Measurements from ENCODE around the gene GCK. TPM values are rescaled to one million over a fixed set of nuclear protein-coding genes. Genes with fewer than 3 reads are reported as not detected.

Gene GCK
- total and polyA plus RNA-seq, 2 donors (not counting 1 experiment from before 2014, with no cell fraction given), result 0.22 to 0.24 TPM

- H3K79me2 ChIP-seq (ENCODE audit: control insufficient read depth, insufficient read depth, low read length), result peaks cover 9% of the 10 kb centered on the region
- no peak overlapping the region for H2AFZ ChIP-seq (ENCODE audit: insufficient read depth, low read depth, low read length, poor library complexity, severe bottlenecking)
- no peaks in the 10 kb centered on the region for H3K9me3 Mint-ChIP-seq (ENCODE audit: insufficient read depth)
- DNase-seq (no peak), ATAC-seq (ENCODE audit: low read depth) (no peak)
- H3K4me1 ChIP-seq (ENCODE audit: control insufficient read depth in 2 of 2, insufficient read depth in 2 of 2, low read length in 2 of 2), result peaks cover 40 to 68% of the 10 kb centered on the region in 2 donors
- peaks cover 0 to 3% (median 0%) of the 10 kb centered on the region in 3 donors for H3K9me3 ChIP-seq (ENCODE audit: control extremely low read depth in 1 of 3, control insufficient read depth in 2 of 3, insufficient read depth in 1 of 3, low read length in 2 of 3)
- no peak for TF ChIP-seq EZH2 (IDR thresholded peaks at IDR 0.05; ENCODE audit: borderline replicate concordance, insufficient read depth, low read depth, low read length, poor library complexity, severe bottlenecking)
- no peak for TF ChIP-seq CTCF (IDR thresholded peaks at IDR 0.05)
- H3K27ac Mint-ChIP-seq, result peak overlapping the region; percentile 92
- H3K9ac ChIP-seq (ENCODE audit: low read length), result no peak overlapping the region
- H3K4me2 ChIP-seq (replicated peaks; ENCODE audit: low read depth, low read length, poor library complexity, severe bottlenecking), result peak overlapping the region; percentile 99
- 72% methylated on average over 7 of the region's 8 CpGs for WGBS (ENCODE audit: insufficient coverage)
- peak overlapping the region; percentile 70 for H3K4me3 Mint-ChIP-seq
- POLR2A ChIA-PET, result no interaction called here
- no peaks in the 10 kb centered on the region for H3K27me3 Mint-ChIP-seq
- no peaks in the 10 kb centered on the region for H4K20me1 ChIP-seq (ENCODE audit: control insufficient read depth, insufficient read depth, low read length, poor library complexity, severe bottlenecking)
- H3K4me1 Mint-ChIP-seq, result peaks cover 57% of the 10 kb centered on the region
- no peak overlapping the region for H3K4me3 ChIP-seq (ENCODE audit: control extremely low read depth in 1 of 5, extremely low read depth in 1 of 5, insufficient read depth in 1 of 5, low read depth in 2 of 5, low read length in 4 of 5)
- H3K36me3 ChIP-seq (replicated peaks in 1 of 2; ENCODE audit: control extremely low read depth in 1 of 2, control insufficient read depth in 1 of 2, extremely low read depth in 1 of 2, insufficient read depth in 2 of 2, low read length in 1 of 2), result peaks cover 0 to 6% of the 10 kb centered on the region in 2 experiments
- intact Hi-C loops (cut with micrococcal nuclease), result no loop called here
- H3K27me3 ChIP-seq (replicated peaks in 1 of 4; ENCODE audit: control extremely low read depth in 1 of 4, control insufficient read depth in 3 of 4, insufficient read depth in 4 of 4, low read length in 3 of 4), result peaks cover 0 to 11% (median 2%) of the 10 kb centered on the region in 4 experiments
- CTCF ChIA-PET, result no interaction called here
- H3K27ac ChIP-seq (ENCODE audit: low read length in 2 of 2), result no peak overlapping the region
These were observed 85.7 kb downstream of the GCK start for GRCh38 chr7:44103566-44103922.

DNA sequence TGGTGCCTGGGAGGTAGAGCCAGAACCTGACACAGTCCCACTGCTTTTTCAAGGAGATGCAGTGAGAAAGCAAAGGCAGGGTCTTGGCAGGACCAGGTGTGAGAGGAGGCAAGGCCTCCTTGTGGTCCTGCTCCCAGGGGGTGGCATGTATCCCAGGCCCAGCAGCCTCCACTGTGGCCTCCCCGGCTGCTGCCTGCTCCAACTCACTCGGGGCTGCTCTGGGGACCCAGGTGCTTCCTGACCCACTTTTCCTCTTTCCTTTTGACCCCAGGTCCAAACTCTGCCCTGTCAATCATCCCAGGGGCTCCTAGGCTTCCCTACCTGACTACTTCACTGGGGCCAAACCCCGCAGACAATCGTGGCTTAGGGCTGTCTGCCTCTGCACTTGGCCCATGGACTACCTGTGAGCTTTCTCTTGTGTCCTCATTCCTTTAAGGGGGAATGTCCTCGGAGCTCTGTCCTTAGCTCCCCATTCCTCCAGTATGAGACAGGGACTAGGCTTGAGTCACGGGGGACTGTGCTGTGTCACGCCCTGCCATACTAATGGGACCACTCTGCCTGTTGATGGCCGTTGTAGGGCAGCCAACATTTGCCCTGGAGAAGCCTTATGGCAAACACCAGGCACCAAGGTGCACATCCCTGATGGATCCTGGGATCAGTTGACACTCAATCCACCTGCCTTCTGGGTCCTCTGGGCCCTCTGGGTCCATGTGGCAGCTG is 86.2 kb downstream of the GCK start:
- Histone ChIP-seq H3K9me3 (ENCODE audit: control extremely low read depth in 1 of 3, control insufficient read depth in 2 of 3, insufficient read depth in 1 of 3, low read length in 2 of 3) (peaks cover 0 to 3% (median 0%) of the 10 kb centered on the region in 3 donors), H3K9ac (ENCODE audit: low read length) (no peak overlapping the region), H3K4me3 (ENCODE audit: control extremely low read depth in 1 of 5, extremely low read depth in 1 of 5, insufficient read depth in 1 of 5, low read depth in 2 of 5, low read length in 4 of 5) (no peak overlapping the region), H2AFZ (ENCODE audit: insufficient read depth, low read depth, low read length, poor library complexity, severe bottlenecking) (no peak overlapping the region), H3K79me2 (ENCODE audit: control insufficient read depth, insufficient read depth, low read length) (peaks cover 9% of the 10 kb centered on the region), H3K4me2 (replicated peaks; ENCODE audit: low read depth, low read length, poor library complexity, severe bottlenecking) (peak overlapping the region; percentile 99), H3K4me1 (ENCODE audit: control insufficient read depth in 2 of 2, insufficient read depth in 2 of 2, low read length in 2 of 2) (peaks cover 41 to 73% of the 10 kb centered on the region in 2 donors), H4K20me1 (ENCODE audit: control insufficient read depth, insufficient read depth, low read length, poor library complexity, severe bottlenecking) (no peaks in the 10 kb centered on the region), H3K27me3 (replicated peaks in 1 of 4; ENCODE audit: control extremely low read depth in 1 of 4, control insufficient read depth in 3 of 4, insufficient read depth in 4 of 4, low read length in 3 of 4) (peaks cover 0 to 11% (median 2%) of the 10 kb centered on the region in 4 experiments), H3K27ac (ENCODE audit: low read length in 2 of 2) (no peak overlapping the region), H3K36me3 (replicated peaks in 1 of 2; ENCODE audit: control extremely low read depth in 1 of 2, control insufficient read depth in 1 of 2, extremely low read depth in 1 of 2, insufficient read depth in 2 of 2, low read length in 1 of 2) (peaks cover 0 to 1% of the 10 kb centered on the region in 2 experiments)
- ATAC-seq (ENCODE audit: low read depth), result no peak
- ChIA-PET POLR2A (interaction anchor here (0.6 kb wide), 1 partner anchor 9 kb away, joined by 3 read pairs; no protein-coding TSS in a partner anchor), CTCF (interaction anchor here (1.1 to 1.6 kb wide), 2 partner anchors 20 to 24 kb away, joined by 3 read pairs; partner anchors contain the start of gene POLD2)
- Mint-ChIP-seq H3K27ac (peak overlapping the region; percentile 92), H3K9me3 (ENCODE audit: insufficient read depth) (no peaks in the 10 kb centered on the region), H3K27me3 (no peaks in the 10 kb centered on the region), H3K4me1 (peaks cover 61% of the 10 kb centered on the region), H3K4me3 (peak overlapping the region; percentile 70)
- no peak for TF ChIP-seq EZH2 (IDR thresholded peaks at IDR 0.05; ENCODE audit: borderline replicate concordance, insufficient read depth, low read depth, low read length, poor library complexity, severe bottlenecking)
- no peak for TF ChIP-seq CTCF (IDR thresholded peaks at IDR 0.05)
- WGBS (ENCODE audit: insufficient coverage), result 68% methylated on average over 8 of the region's 8 CpGs
- no peak for DNase-seq
- intact Hi-C loops (cut with micrococcal nuclease), result no loop called here
